GM19099 (cell line): ENCODE data around the gene SLC35F4.

ENCODE experiments used
- POLR2A ChIP-seq: IDR thresholded peaks from 3 replicates; pipeline ENCODE4 v1.6.1; 2011; ENCODE audit warnings: low read depth; ENCODE audit not compliant: insufficient read length; ENCODE audit errors: extremely low read depth

Gene SLC35F4

DNA sequence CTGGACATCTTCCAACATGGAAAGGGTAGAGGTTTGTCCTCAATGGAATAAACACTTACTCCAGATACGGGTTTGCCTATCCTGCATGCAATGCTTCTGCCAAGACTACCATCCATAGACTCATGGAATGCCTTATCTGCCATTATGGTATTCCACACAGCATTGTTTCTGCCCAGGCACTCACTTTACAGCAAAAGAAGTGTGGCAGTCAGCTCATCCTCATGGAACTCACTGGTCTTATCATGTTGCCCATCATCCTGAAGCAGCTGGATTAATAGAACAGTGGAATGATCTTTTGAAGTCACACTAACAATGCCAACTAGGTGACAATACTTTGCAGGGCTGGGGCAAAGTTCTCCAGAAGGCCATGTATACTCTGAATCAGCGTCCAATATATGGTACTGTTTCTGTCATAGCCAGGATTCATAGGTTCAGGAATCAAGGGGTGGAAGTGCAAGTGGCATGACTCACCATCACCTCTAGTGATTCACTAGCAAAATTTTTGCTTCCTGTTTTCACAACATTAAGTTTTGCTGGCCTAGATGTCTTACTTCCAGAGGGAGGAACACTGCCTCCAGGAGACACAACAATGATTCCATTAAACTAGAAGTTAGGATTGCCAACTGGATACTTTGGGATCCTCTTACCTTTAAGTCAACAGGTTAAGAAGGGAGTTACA lies 140.4 kb downstream of the SLC35F4 start:
- TF ChIP-seq POLR2A = no peak

DNA sequence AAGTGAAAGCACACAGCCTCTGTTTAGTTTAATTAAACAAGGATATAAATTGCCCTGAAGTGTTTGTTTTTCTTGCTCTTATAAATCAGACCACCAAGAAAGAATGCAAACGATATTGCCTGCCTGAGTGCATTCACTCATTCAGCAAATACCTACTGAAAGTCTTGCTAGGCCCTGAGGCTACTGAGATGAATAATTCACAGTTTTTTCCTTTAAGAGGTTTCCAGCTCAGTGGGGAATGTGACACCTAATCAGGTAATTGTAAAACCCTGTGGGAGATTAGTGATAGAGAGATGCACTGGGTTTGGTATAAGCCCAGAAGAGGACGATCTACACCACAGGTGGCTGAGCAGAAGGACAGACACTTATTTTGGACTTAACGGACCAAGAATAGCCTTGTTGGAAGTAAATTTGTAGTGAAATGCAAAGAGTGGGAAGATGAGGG lies 151.4 kb downstream of the SLC35F4 start:
- no peak for TF ChIP-seq POLR2A

DNA sequence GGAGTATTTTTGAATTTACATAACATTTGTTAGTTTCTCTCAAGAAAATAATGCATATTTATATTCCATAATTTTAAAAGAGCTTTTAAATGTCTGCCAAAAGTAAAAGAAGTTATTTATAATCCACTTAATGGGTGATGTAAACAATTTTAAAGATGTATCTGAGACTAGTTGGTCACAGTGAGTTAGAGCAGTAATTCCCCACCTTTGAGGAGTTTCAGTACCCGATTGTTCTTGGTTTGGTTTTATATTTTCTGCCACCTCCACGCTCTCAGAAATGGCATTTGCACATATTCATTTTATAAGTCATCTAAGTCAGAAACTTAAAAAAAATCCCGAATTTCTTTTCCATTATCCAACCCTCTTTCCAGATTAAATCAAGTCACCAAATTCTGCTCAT lies 153.2 kb downstream of the SLC35F4 start:
- TF ChIP-seq POLR2A = no peak

DNA sequence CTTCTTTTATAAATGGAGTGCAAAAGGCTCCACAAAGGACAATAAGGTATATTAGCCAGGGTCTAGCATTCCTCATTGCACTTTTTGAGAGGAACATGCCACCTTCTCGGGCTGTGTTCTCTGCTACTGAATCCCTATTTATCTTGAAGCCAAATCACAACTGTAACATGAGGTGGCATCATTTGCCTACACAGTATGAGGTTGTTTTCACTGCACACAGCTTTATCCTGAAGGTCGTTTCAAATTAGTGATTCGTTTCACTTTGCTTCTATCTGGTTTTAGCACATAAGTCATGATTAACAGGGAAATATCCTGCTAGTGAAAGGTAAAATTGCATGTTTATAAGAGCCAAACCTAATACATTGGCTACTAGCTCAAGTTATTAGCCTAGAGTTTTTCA lies 153.8 kb downstream of the SLC35F4 start:
- TF ChIP-seq POLR2A = no peak

DNA sequence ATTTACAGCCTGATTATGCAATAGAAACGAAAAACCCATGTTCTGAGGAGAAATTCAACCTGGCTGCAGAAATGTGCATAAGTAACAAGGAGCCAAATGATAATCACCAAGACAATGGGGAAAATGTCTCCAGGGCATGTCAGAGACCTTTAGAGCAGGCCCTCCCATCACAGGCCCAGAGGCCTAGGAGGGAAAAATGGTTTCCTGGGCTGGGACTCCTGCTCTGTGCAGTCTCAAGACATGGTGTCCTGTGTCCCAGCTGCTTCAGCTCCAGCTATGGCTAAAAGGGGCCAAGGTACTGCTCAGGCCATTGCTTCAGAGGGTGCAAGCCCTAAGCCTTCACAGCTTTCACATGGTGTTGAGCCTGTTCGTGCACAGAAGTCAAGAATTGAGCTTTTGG lies 156.0 kb downstream of the SLC35F4 start:
- TF ChIP-seq POLR2A = no peak

DNA sequence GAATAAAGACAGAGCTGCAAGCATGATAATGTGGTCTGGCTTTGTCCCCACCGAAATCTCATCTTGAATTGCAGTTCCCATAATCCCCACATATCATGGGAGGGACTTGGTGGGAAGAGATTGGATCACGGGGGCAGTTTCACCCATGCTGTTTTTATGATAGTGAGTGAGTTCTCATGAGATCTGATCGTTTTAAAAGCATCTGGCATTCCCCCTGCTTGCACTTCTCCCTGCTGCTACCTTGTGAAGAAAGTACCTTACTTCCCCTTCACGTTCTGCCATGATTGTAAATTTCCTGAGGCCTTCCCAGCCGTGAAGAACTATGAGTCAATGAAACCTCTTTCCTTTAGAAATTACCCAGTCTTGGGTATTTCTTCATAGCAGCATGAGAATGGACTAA lies 158.7 kb downstream of the SLC35F4 start:
- TF ChIP-seq POLR2A = no peak

DNA sequence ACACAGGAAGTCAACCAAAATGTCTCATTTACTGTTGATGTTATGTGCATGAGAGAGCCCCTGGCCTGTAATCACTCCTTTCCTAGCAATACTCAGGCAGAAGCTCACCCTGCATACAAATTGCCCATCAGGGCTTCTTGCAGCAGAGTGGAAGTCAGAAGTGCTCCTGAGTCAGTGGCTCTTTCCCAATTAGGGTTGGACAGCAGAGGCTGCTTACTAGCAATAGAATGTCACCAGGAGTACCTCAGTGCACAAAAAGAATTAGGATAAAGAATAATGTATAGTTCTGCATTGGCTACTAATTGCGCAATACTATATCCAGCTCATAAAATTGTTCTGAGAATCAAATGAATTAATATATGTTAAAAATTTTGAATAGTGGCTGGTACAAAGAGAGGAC lies 161.1 kb downstream of the SLC35F4 start:
- TF ChIP-seq POLR2A = no peak

DNA sequence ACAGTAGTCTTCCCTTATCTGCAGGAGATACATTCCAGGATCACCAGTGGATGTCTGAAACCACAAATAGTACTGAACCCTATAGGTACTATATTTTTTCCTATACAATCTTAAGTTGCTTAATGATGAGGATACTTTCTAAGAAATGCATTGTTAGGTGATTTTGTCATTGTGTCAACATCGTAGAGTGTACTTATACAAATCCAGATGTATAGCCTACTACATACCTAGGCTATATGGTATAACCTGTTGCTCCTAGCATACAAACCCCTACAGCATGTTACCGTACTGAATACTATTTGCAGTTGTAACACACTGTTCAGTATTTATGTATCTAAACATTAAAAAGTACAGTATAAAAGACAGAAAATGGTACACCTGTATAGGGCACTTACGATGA lies 165.9 kb downstream of the SLC35F4 start:
- no peak for TF ChIP-seq POLR2A

DNA sequence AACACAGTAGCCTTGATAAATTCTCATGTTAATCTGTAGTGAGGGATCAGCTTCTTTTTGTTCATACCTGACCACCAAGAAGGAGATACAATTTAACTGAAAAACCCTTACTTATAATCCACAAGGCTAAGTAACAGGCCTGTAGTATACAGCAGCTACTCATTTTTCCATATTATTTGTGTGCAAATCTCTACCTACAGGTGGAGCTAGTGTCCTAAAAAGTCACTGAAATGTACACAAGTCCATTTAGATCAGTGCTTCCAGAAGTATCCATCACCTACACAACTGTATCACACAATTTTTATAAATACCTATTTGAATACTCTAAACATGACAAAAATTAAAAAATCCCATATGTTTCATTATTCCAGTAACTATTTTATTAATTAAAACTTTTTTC lies 173.2 kb downstream of the SLC35F4 start:
- TF ChIP-seq POLR2A = no peak

DNA sequence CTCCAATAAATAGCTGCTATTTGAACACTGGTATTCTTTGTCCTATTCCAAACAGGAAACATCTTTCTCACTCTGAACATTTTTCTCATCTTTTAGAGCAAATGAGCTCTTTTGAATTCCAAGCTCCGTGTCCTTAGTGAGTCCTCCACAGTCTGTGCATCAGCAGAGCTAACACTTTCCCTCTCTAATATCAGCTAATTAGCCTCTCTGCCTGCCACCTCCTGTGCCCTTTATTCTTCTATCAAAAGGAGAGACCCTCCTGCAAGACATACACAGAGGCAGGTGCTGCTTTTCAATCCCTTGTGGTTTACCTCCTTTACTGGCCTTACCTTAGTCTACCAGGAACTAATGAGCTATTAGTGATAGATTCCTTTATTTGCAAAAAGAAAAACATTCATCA lies 178.5 kb downstream of the SLC35F4 start:
- no peak for TF ChIP-seq POLR2A

DNA sequence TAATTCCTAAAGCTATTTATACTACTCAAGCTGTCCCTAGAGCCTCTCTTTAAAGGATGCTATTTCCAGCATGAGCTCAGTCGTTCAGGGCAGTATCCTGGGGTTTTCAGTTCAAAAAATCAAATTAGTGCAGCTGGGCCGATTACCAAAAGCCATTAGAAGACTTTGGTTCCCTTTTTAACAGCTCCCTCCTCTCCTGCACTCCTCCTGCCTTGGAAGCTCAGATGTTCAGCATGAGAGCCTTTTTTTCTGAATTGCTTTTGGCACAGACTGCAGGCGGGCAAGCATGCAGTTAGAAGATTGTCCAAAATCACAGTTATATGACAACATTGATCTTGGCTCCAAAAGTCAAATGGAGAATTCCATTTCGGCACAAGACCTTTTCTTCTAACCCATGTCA lies 179.6 kb downstream of the SLC35F4 start:
- TF ChIP-seq POLR2A = no peak

DNA sequence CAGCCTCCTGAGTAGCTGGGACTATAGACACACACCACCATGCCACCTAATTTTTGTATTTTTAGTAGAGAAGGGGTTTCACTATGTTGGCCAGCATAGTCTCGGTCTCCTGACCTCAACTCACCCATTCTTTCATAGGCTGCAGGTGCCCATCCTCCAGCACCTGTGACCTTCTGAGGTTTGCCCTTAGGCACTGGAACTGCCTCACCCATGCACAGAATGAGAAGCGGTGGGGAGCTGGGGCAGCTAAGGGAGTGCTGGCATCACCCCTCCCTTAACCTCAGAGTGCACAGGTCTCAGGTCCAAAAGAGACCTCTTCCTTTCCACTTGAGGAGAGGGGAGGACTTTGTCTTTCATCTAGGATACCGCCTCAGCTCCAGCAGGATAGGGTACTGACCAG lies 194.9 kb downstream of the SLC35F4 start:
- no peak for TF ChIP-seq POLR2A

DNA sequence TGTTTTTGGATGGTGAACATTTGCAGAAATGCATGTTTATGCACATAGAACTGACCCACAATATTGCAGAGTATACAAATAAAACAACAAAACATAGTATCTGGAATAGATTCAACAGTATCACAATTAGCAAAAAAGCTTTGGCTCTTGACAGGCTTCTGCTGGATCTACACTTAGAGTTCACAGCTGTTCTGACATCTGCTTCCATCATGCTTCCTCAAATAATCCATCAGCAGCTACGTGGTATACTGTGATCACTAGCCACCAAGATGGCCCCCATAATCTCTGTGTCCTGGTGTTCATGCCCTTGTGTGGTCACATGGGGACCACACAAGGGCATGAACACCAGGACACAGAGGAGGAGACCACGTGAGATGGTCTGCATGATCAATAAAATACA lies 205.7 kb downstream of the SLC35F4 start:
- no peak for TF ChIP-seq POLR2A

DNA sequence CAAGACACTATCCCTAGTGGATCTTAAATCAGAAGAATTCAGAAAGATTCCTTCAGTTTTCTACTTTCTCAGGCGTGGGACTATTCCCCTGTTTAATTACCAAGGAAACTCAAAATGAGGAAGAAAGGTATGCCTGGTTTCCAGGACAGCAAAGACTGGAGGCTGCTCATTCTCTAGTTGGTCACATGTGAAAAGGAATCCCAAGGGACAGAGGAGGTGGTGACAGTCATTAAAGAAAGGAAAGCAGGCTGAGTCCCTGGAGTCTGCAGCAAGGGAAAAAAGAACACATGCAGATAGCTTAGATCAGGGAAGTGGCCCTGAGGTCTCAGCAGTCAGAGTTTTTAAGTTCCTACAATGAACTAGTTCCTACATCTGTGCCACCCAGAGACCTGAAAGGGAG lies 206.8 kb downstream of the SLC35F4 start:
- no peak for TF ChIP-seq POLR2A

DNA sequence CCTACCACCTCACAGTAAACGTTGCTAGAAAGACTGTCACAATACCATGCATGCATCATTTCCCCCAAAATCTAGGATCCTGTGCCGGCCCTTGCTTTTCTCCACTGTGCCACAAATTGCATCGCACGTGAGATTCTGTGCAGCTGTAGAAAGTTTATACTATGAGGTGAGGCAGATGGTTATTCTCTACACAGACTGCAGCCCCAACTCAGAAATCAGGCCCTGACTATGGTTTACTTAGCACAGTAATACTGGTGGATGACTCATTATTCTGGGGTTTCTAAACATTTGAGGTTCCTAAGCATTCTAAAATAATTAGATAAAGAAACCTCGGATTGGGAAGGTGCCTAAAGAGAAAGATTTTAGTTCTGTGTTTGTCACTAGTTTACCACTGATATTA lies 208.4 kb downstream of the SLC35F4 start:
- no peak for TF ChIP-seq POLR2A

DNA sequence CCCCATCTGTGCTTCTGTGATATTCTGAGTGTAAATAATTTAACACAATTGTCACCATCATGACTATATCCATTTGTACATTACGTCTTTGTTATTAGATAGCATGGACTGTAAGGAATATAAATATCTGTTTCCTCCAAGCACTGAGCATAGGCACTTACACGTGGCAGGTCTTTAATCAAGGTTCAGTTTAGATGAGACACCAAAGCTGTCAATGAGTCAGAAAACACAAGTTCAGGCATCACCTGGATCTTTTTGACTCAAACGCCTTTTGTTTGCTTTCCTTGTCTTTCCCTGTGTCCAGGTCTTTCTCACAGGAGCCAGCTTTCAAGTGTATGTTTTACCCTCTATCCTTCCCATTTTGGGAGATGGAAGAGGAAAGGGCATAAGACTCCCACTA lies 209.0 kb downstream of the SLC35F4 start:
- TF ChIP-seq POLR2A = no peak

DNA sequence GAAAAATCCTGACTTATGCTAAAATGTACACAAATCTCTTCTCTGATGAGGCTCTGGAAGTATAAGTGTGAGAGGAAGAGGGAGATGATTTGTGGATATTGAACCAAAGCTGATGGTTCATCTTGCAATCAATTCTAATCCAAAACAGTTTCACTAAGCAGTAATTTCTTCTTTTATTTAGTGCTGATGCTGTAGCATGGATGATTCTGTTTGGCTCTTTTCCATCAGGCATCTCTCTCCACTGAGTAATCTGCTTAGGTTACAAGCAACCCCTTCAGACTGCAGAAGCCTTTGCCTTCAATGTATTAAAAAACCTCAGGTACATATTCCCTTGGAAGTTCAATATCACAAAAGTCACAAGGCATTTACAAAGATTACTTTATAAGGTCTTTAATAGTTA lies 213.1 kb downstream of the SLC35F4 start:
- TF ChIP-seq POLR2A = no peak
